A673 (cell line): Measurements from ENCODE around the gene GPATCH3.

Source experiments
- CTCF ChIP-seq: fragments of 300-800, 200-600 bp; sonication (generic); conservative IDR thresholded peaks from 2 replicates; pipeline ENCODE4 v1.5.1; 2017; ENCODE audit warnings: low read depth, mild to moderate bottlenecking, antibody characterized with exemption, low read length, moderate library complexity, mixed read lengths
- EZH2 ChIP-seq: fragments of 200-600 bp; sonication (generic); IDR thresholded peaks from 2 replicates; pipeline ENCODE4 v1.6.1; 2017; ENCODE audit warnings: borderline replicate concordance, low read depth, mild to moderate bottlenecking, mixed read lengths, antibody characterized with exemption, low read length; ENCODE audit not compliant: poor library complexity, severe bottlenecking

- TF ChIP-seq CTCF (no peak), EZH2 (no peak)
Measured at GRCh38 chr1:26855636-26856035, 44.6 kb downstream of the GPATCH3 start.
